GM23248 (cell line): Measurements from ENCODE around the gene TARS3.

Source experiments
- EZH2 ChIP-seq: fragments of 200-600 bp; sonication (generic); IDR thresholded peaks from 2 replicates; pipeline ENCODE4 v1.6.1; 2018; ENCODE audit warnings: antibody characterized with exemption, mild to moderate bottlenecking; ENCODE audit not compliant: insufficient read depth, poor library complexity, severe bottlenecking
- EZH2phosphoT487 ChIP-seq: fragments of 200-600 bp; sonication (generic); IDR thresholded peaks from 2 replicates; pipeline ENCODE4 v1.6.1; 2018; ENCODE audit warnings: antibody characterized with exemption, moderate library complexity, mild to moderate bottlenecking, low read depth; ENCODE audit not compliant: insufficient read depth

DNA sequence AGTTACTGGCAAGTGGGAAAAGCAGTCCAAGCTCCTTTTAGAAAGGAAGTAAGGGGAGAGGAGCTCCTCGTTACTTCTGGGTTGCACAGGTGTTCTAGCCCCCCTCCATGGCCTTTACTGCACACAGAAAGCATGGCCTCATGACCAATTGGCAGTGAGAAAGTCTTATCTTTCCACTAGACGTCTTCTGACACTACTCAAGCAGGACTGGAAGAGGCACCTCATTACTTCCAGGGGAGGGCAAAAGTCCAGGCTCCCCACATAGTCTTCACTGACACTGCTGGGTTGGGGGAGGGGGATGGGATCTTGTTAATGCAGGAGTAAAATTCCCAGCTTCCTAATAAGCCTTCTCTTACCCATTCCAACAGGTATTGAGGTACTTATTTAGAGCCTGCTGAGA is 44.5 kb downstream of the TARS3 start:
- TF ChIP-seq EZH2 (no peak), EZH2phosphoT487 (no peak)
